NOMO-1 (cell line): ENCODE data around the gene TSEN54.

Experiments
- DNase-seq, 2 experiments: peaks; one replicate each; lab custom pipeline; 2025; ENCODE audit not compliant: unreplicated experiment in 2 of 2; lab: John Stamatoyannopoulos, UW

Gene TSEN54

DNA sequence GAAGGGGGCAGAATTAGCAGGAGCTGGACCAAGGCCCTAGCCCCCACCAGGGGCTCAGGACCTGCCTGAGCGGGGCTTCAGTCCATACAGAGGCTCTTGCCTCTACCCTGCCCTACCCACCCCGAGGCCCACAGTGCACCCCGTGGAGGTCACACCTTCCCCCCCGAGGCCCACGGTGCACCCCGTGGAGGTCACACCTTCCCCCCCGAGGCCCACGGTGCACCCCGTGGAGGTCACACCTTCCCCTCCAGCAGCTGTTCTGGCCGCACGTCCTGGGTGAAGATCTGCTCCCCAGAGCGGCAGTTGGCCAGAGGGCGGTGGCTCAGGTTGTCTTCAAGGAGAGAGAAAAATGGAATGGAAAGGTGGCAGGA lies 12.4 kb upstream of the TSEN54 start:
- DNase-seq: no peak

GRCh38 chr17:75504347-75505151 lies 11.8 kb upstream of the TSEN54 start:
- peak; percentile 35 to 57 for DNase-seq

- DNase-seq: no peak
Observed at GRCh38 chr17:75505152-75505409, 11.2 kb upstream of the TSEN54 start.

DNA sequence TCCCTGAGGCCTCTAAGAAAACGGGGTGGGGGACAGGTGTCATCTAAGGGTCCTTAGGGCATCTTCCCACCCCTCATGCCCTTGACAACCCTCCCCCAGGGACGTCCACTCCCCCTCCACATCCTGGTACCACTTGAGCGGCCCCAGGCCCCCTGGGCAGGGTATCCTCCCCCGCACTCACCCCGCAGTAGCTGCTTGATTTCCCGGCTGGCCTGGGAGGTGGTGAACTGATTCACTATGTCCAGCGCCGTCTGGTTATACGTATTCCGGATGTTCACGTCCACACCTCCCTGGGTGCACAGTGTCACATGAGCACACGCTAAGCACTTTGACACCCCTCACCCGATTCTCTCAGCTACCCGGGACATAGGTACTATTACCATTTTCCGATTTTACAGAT lies 10.7 kb upstream of the TSEN54 start:
- no peak for DNase-seq

DNA sequence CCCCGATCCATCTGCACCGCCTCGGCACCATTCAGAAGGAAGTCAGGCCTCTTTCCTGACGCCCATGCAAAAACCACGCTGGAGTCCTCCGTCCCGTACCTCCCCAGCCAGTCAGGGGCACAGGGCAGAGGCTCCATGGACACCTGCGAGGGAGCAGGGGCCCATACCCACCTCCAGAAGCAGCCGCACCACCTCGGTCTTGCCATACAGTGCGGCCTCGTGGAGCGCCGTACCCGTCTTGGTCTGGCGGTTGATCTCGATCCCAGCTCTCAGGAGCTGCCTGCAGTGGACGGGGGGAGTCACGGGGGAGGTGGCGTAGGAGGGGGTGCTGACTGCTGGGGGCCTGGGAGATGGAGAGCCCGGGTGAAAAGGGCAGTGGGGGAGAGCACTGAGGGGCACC lies 10.2 kb upstream of the TSEN54 start:
- no peak for DNase-seq

DNA sequence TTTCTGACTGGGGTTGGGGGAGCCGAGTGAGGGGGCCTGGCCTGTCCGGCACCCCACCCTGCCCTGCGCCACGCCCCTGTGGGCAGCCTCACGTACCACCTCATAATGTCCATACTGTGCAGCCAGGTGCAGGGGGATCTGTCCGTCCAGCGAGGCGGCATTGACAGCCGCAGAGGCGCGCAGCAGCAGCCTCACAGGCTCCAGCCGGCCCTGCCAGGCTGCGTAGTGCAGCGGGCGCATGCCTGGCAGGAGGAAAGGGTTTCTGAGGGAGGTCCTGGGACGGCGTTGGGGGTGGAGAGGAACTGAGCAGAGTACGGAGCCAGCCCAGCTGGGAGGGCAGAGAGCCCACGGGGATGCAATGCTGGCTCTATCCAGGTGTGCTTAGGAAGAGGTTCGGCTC lies 9.4 kb upstream of the TSEN54 start:
- no peak for DNase-seq

DNA sequence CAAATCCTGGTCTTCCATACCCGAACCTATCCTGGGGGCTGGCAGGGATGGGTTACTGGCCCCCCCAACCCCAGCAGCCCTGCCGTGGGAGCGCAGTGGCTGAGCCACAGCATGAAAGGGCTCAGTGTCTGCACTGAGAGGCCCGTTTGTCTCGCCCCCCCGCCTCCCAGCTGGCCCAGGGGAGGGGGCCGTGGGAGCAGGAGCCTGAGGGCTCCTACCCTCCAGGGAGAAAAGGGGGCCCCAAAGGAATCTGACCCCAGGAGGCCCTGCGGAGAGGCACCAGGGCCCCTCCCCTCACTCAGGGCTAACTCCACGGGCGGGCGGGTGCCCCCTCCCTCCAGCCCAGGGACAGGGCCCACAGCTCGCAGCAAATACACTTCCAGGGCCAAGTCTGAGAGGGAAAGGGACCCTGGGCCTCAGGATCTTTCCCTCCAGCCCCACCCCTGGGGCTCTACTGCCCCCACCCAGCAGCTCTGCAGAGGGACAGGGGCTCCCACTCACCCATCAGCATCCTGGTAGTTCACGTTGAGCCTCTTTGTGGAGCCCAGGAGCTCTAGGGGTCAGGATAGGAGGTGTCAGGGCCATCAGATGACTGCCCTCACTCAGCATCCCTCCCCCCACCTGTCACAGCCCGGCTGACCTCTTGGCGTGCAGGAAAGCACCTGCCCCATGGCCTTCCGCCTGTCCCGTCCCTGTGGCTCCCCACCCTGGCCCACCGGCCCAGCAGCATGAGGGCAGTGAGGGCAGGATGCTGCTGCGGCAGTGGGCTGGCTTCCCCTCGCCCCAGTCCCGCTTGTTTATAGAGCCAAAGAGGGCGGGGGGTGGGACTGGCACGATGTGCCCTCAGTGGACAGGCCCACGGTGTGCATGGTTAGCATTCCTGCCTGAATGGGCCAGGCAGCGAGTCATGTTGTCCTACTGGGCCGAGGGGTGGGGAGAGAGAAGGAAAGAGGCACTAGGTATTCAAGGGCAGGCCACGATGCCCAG lies 8.3 kb upstream of the TSEN54 start:
- DNase-seq: no peak

GRCh38 chr17:75508931-75509361 lies 7.4 kb upstream of the TSEN54 start:
- DNase-seq: no peak

DNA sequence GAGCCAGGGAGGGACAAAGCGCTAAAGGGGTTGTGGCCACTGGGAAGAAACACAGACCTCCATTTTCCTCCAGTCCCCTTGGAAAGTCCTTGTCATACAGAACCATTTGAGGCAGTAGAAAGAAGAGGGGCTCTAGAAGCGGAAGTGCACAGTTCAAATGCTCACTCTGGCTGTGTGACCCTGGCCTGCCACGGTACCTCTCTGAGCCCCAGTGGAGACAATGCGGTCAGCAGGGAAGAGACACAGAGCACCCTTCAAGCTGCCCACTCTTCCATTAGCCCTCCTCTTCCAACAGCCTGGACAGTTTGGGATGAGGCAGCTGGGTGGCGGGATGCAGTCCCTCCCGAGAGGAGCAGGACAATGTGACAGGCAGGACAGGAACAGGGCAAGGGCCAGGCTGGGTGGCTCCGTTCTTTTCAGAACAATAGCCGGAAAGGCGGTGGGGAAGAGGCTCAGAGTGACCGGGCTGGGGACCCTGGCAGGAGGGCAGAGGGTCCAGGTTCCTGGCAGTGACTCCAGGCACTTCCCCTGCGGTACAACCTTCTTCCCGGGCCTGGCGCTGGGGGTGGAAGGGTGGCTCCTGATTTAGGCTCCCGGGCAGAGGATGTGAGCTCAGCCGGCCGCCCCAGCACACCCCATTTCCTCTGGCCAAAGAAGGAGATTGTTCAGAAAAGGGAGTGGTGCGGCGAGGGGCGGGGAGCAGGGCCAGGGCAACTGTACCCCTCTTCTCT lies 6.6 kb upstream of the TSEN54 start:
- DNase-seq: no peak

DNA sequence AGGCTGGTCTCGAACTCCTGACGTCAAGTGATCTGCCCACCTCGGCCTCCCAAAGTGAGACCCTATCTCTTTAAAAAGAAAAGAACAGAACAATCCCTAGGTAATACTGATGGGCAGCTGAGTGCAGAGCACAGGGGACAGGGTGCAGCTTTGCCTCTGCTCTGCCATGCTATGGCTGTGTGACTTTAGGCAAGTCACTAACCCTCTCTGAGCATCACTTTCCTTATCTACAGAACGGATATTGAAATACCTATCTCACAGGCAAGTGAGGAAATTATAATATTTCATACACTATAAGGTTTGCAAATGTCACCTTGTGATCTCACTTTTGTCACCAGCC lies 5.1 kb upstream of the TSEN54 start:
- DNase-seq: no peak

- DNase-seq: no peak
Observed at GRCh38 chr17:75511610-75512575, 4.4 kb upstream of the TSEN54 start.

- DNase-seq: no peak
Observed at GRCh38 chr17:75512926-75513640, 3.2 kb upstream of the TSEN54 start.

GRCh38 chr17:75513641-75514000 lies 2.7 kb upstream of the TSEN54 start:
- no peak for DNase-seq

- no peak for DNase-seq
Observed at GRCh38 chr17:75514299-75514918, 1.9 kb upstream of the TSEN54 start.

DNA sequence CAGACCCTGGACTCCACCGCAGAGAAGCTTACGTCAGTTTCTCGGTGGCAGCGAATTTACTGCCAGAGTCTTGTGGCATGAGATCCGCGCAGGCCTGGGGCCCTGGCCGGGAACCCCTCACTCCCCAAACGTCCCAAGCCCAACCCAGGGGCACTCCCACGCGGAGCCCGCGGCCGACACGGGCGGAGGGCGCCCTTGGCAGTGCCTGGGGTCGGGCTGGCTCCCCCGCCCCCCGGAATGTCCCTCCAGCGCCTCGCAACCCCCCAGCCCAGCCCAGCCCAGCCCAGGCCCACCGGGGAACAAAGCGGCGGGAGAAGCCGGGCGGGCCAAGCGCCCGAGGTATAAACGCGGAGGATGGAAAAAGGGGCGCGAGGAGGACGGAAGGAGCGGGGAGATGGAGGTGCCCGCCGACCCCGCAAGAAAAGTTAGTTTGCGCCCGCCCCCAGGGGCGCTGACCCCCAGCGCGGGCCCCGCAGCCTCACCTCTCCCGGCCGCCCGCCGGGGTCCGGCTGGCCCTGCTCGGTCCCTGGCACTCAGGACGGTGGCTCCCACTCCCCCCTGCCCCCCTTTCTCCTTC lies 1.3 kb upstream of the TSEN54 start:
- DNase-seq: no peak

DNA sequence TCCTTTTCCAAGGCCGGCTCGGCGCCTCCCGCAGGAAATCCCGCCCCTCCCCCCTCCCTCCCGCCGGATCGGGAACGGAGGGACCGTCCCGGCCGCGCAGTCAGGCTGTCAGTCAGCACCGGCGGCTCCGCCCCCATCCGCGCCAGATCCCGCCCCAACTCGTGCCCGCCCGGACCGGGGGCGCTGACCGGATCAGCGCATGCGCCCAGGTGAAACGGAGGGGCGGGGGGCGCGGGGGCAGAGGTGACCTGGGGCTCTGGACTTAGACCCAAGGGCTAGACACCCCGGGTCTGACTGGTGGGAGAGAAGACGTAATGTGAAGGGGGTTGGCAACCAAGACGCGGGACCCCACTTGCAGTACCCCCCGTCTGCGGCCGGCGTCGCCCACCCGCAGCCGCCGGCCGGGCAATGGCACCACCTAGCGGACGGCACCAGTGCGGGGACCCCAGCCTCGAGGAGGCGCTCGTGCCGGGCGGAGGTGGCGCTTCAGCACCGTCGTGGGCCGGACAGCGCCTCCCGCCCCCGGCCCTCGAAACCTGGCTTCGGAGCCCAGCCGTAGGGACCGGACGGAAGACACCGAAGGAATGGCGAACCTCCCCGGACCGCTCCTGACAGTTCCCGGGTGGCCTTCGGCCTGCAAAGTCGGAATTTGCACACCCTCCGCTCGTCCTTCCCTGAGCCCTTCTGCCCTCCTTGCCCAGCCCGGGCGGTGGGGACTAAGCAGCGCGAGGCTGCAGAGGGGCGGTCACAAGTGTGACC lies 653 bp upstream of the TSEN54 start, which contains the start of gene CASKIN2:
CASKIN2 (minus strand) TSS at position 42 of the 759 bp plus-strand sequence. CDS start 1,733 bp downstream, outside the sequence.
- DNase-seq: peak; percentile 75 to 83

DNA sequence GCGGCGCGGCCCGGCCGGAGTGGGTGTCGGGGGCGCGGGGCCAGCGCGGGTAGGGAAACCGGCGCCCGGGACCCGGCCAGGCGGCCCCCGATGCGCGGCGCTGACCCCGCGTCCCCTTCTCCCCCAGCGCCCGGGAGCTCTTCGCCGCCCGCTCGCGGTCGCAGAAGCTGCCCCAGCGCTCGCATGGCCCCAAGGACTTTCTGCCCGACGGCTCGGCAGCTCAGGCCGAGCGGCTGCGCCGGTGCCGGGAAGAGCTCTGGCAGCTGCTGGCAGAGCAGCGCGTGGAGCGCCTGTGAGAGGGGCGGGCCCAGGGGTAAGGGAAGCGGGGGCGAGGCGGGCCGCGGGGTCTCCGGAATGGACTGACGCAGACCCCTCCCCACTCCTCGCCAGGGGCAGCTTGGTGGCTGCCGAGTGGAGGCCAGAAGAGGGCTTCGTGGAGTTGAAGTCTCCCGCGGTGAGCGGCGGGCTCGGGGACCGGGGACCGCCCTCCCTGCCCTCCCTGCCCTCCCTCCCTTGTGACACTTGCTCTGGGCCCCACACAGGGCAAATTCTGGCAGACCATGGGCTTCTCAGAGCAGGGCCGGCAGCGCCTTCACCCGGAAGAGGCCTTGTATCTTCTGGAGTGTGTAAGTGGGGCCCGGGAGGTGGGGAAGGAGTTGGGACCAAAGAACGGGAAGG lies 430 bp downstream of the TSEN54 start:
- peak; percentile 21 to 40 for DNase-seq
